Measurements from ENCODE around the gene GRIN3A.

GRIN3A gene

DNA sequence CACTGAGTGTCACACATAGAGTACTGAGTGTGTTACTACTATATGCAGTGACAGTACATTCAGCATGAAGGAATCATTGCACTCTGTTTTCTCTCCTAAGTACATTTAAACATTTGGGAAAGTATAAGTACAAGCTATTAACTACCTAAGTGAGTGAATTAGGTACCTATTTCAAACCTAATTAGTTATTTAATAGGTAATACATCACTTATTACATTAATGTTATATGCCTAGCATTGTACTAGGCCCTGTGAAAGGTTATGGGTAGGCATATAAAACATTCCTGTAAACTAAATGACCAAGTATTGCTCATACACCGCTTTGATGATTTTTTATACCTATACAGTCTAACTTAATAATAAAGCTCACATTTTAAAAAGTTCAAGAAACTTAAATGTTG, 118.0 kb downstream of the GRIN3A start:
- Histone ChIP-seq H3K4me3 (ENCODE audit: insufficient read length, low read depth) (no peak overlapping the region), H3K9me3 (ENCODE audit: insufficient read depth, low read length) (no peaks in the 10 kb centered on the region), H3K9ac (ENCODE audit: insufficient read length, low read depth) (no peak overlapping the region), H3K4me1 (ENCODE audit: insufficient read depth, insufficient read length) (no peaks in the 10 kb centered on the region), H3K36me3 (ENCODE audit: insufficient read depth, insufficient read length, low read length) (no peaks in the 10 kb centered on the region), H3K27me3 (ENCODE audit: insufficient read depth, insufficient read length) (no peaks in the 10 kb centered on the region)
- no peak for DNase-seq (ENCODE audit: low read depth, low spot score)
- no peak for TF ChIP-seq ZNF274 (IDR thresholded peaks at IDR 0.05; ENCODE audit: low read depth, low read length)
- TF ChIP-seq YY1 (IDR thresholded peaks at IDR 0.05; ENCODE audit: insufficient read depth, insufficient read length), result no peak
- TF ChIP-seq SUZ12 (IDR thresholded peaks at IDR 0.05; ENCODE audit: extremely low read depth, insufficient read depth, insufficient read length), result no peak

DNA sequence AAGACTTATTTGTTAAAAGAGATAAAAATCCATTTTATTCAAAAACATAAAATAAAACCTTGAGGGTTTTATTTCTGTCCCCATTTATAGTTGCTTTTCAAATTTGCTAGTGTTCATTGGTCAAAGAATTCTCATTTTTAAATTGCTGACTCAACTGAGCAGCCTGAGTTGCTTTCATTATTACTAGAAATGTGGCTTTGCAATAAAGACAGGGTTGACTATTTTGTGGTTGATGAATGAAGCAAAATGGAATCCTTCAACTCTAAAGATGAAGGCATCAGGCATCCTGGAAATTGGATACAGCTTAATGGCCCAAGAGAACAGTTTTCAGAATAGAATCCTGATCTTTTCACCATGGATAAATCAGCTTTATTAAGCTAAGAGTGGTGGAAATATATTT, 119.7 kb downstream of the GRIN3A start:
- TF ChIP-seq SUZ12 (IDR thresholded peaks at IDR 0.05; ENCODE audit: extremely low read depth, insufficient read depth, insufficient read length) (no peak), YY1 (IDR thresholded peaks at IDR 0.05; ENCODE audit: insufficient read depth, insufficient read length) (no peak), ZNF274 (IDR thresholded peaks at IDR 0.05; ENCODE audit: low read depth, low read length) (no peak)
- Histone ChIP-seq H3K27me3 (ENCODE audit: insufficient read depth, insufficient read length) (no peaks in the 10 kb centered on the region), H3K9me3 (ENCODE audit: insufficient read depth, low read length) (no peaks in the 10 kb centered on the region), H3K36me3 (ENCODE audit: insufficient read depth, insufficient read length, low read length) (no peaks in the 10 kb centered on the region), H3K4me1 (ENCODE audit: insufficient read depth, insufficient read length) (no peaks in the 10 kb centered on the region), H3K4me3 (ENCODE audit: insufficient read length, low read depth) (no peak overlapping the region), H3K9ac (ENCODE audit: insufficient read length, low read depth) (no peak overlapping the region)
- no peak for DNase-seq (ENCODE audit: low read depth, low spot score)

DNA sequence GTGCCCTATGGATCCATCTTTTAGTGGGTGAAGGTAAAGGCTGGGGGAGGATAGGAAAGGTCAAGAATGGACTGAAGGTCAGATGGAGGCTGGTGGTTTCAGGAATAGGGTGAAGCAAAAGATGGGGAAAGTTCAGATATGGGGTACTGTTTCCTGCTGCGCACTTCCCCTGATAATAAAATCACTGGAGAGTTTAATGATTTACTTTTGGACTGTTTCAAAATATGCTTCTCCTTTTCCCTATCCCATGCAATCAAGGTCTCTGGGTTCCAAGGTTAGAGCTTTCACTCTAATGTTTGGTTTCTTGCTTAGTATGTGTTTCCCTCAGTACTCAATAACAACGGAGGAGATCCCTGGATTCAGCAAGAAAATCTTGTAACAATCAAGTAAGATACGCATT, 132.9 kb downstream of the GRIN3A start:
- Histone ChIP-seq H3K4me3 (ENCODE audit: insufficient read length, low read depth) (no peak overlapping the region), H3K36me3 (ENCODE audit: insufficient read depth, insufficient read length, low read length) (no peaks in the 10 kb centered on the region), H3K9ac (ENCODE audit: insufficient read length, low read depth) (no peak overlapping the region), H3K4me1 (ENCODE audit: insufficient read depth, insufficient read length) (no peaks in the 10 kb centered on the region), H3K27me3 (ENCODE audit: insufficient read depth, insufficient read length) (no peaks in the 10 kb centered on the region), H3K9me3 (ENCODE audit: insufficient read depth, low read length) (no peaks in the 10 kb centered on the region)
- DNase-seq (ENCODE audit: low read depth, low spot score), result no peak
- TF ChIP-seq ZNF274 (IDR thresholded peaks at IDR 0.05; ENCODE audit: low read depth, low read length), result no peak
- TF ChIP-seq YY1 (IDR thresholded peaks at IDR 0.05; ENCODE audit: insufficient read depth, insufficient read length), result no peak
- no peak for TF ChIP-seq SUZ12 (IDR thresholded peaks at IDR 0.05; ENCODE audit: extremely low read depth, insufficient read depth, insufficient read length)

DNA sequence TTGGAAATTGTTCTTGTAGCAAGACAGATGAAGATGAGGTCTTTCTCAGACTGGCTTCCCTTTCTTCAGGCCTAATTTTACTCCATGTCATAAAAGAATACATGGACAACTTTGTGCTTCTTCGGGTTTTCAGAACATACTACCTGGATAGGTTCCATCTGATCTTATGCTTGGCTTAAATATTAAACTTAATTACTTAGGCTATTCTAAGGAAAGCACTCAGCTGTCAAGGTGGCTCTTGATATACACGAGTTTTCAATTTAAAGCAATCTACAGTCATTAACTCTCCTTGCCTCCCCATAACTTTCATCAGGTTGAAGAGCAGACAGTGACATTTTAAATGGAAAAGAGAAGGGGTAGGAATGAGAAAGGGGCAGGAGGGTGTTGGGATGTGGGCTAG, 134.2 kb downstream of the GRIN3A start:
- Histone ChIP-seq H3K4me3 (ENCODE audit: insufficient read length, low read depth) (no peak overlapping the region), H3K36me3 (ENCODE audit: insufficient read depth, insufficient read length, low read length) (no peaks in the 10 kb centered on the region), H3K9ac (ENCODE audit: insufficient read length, low read depth) (no peak overlapping the region), H3K27me3 (ENCODE audit: insufficient read depth, insufficient read length) (no peaks in the 10 kb centered on the region), H3K4me1 (ENCODE audit: insufficient read depth, insufficient read length) (no peaks in the 10 kb centered on the region), H3K9me3 (ENCODE audit: insufficient read depth, low read length) (no peaks in the 10 kb centered on the region)
- TF ChIP-seq SUZ12 (IDR thresholded peaks at IDR 0.05; ENCODE audit: extremely low read depth, insufficient read depth, insufficient read length), result no peak
- TF ChIP-seq YY1 (IDR thresholded peaks at IDR 0.05; ENCODE audit: insufficient read depth, insufficient read length), result no peak
- no peak for TF ChIP-seq ZNF274 (IDR thresholded peaks at IDR 0.05; ENCODE audit: low read depth, low read length)
- DNase-seq (ENCODE audit: low read depth, low spot score), result no peak

- no peak overlapping the region for H3K9ac ChIP-seq (ENCODE audit: insufficient read length, low read depth)
- H3K36me3 ChIP-seq (ENCODE audit: insufficient read depth, insufficient read length, low read length), result no peaks in the 10 kb centered on the region
- peak; percentile 66 for DNase-seq (ENCODE audit: low read depth, low spot score)
- no peaks in the 10 kb centered on the region for H3K9me3 ChIP-seq (ENCODE audit: insufficient read depth, low read length)
- H3K27me3 ChIP-seq (ENCODE audit: insufficient read depth, insufficient read length), result no peaks in the 10 kb centered on the region
- TF ChIP-seq YY1 (IDR thresholded peaks at IDR 0.05; ENCODE audit: insufficient read depth, insufficient read length) (no peak), ZNF274 (IDR thresholded peaks at IDR 0.05; ENCODE audit: low read depth, low read length) (no peak), SUZ12 (IDR thresholded peaks at IDR 0.05; ENCODE audit: extremely low read depth, insufficient read depth, insufficient read length) (no peak)
- no peak overlapping the region for H3K4me3 ChIP-seq (ENCODE audit: insufficient read length, low read depth)
- H3K4me1 ChIP-seq (ENCODE audit: insufficient read depth, insufficient read length), result no peaks in the 10 kb centered on the region
Observed at GRCh38 chr9:101601904-101602765, 136.3 kb downstream of the GRIN3A start.

DNA sequence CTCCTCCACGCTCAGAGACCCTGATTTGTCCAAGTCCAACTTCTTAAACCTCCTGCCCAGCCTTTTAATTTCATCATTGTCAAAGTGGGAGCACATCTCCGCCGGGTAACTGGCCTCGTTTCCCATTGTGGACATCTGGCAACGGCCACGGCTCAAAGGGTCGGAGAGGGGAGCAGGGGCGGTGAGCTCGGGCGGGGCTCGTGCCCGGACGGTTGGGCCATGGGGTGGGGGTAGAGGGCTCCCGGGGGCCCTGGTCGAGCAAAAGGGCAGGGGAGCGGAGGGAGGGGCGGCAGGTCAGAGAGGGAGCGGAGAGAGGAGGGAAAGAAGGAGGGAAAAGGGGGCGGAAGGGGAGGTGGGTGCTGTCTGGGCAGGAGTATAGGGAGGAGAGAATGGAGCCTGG, 143.7 kb downstream of the GRIN3A start, which contains the start of gene PPP3R2:
TSS of gene PPP3R2 (minus strand) at position 174 of the 400 bp plus-strand sequence. CDS start at position 126, 48 bp downstream.
- no peak for TF ChIP-seq SUZ12 (IDR thresholded peaks at IDR 0.05; ENCODE audit: extremely low read depth, insufficient read depth, insufficient read length)
- TF ChIP-seq ZNF274 (IDR thresholded peaks at IDR 0.05; ENCODE audit: low read depth, low read length), result no peak
- TF ChIP-seq YY1 (IDR thresholded peaks at IDR 0.05; ENCODE audit: insufficient read depth, insufficient read length), result no peak
- Histone ChIP-seq H3K9me3 (ENCODE audit: insufficient read depth, low read length) (no peaks in the 10 kb centered on the region), H3K9ac (ENCODE audit: insufficient read length, low read depth) (no peak within 1 kb of the TSS), H3K36me3 (ENCODE audit: insufficient read depth, insufficient read length, low read length) (no peaks in the 10 kb centered on the region), H3K4me1 (ENCODE audit: insufficient read depth, insufficient read length) (no peaks in the 10 kb centered on the region), H3K27me3 (ENCODE audit: insufficient read depth, insufficient read length) (no peaks in the 10 kb centered on the region), H3K4me3 (ENCODE audit: insufficient read length, low read depth) (no peak within 1 kb of the TSS)
- no peak for DNase-seq (ENCODE audit: low read depth, low spot score)

DNA sequence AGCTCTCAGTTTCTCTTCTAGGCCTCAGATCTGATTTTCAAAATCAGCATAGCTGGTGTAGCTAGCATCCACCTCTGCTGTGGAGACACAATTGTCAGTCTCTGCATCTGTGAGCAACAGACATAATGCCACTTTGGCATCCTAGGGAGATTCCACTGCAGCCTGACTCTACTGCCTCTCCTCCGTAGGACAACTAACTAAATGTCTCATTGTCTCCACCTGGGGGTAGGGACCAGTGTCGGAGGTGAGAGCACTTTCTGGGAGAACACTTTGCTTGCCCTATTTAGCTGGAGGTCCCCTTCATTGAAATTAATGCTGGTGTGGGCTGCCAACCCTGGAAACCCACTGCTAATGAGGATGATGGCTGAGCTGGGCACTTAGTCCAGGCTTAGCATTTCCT, 145.1 kb downstream of the GRIN3A start:
- H3K36me3 ChIP-seq (ENCODE audit: insufficient read depth, insufficient read length, low read length), result no peaks in the 10 kb centered on the region
- H3K9ac ChIP-seq (ENCODE audit: insufficient read length, low read depth), result no peak overlapping the region
- no peaks in the 10 kb centered on the region for H3K27me3 ChIP-seq (ENCODE audit: insufficient read depth, insufficient read length)
- no peak overlapping the region for H3K4me3 ChIP-seq (ENCODE audit: insufficient read length, low read depth)
- DNase-seq (ENCODE audit: low read depth, low spot score), result no peak
- no peaks in the 10 kb centered on the region for H3K9me3 ChIP-seq (ENCODE audit: insufficient read depth, low read length)
- H3K4me1 ChIP-seq (ENCODE audit: insufficient read depth, insufficient read length), result no peaks in the 10 kb centered on the region
- TF ChIP-seq SUZ12 (IDR thresholded peaks at IDR 0.05; ENCODE audit: extremely low read depth, insufficient read depth, insufficient read length) (no peak), ZNF274 (IDR thresholded peaks at IDR 0.05; ENCODE audit: low read depth, low read length) (no peak), YY1 (IDR thresholded peaks at IDR 0.05; ENCODE audit: insufficient read depth, insufficient read length) (no peak)

Measured in NT2/D1 (cell line).